Hematopoietic multipotent progenitor cell treated with erythropoietin and hydrocortisone succinate and interleukin-3 and kit ligand, for 6 days (in vitro differentiated cells): Measurements from ENCODE around the gene CLCN3.
"Not testable (repeated sequence)": the region's sequence is repeated elsewhere in the genome, so short reads cannot be mapped to it uniquely, and the experiment has no call there.

Experiments
- DNase-seq: peaks from one replicate; pipeline ENCODE4 v3.0.0-alpha.2; 2015

CLCN3 gene

GRCh38 chr4:169716677-169717076, 96.3 kb downstream of the CLCN3 start:
- DNase-seq: no peak

DNA sequence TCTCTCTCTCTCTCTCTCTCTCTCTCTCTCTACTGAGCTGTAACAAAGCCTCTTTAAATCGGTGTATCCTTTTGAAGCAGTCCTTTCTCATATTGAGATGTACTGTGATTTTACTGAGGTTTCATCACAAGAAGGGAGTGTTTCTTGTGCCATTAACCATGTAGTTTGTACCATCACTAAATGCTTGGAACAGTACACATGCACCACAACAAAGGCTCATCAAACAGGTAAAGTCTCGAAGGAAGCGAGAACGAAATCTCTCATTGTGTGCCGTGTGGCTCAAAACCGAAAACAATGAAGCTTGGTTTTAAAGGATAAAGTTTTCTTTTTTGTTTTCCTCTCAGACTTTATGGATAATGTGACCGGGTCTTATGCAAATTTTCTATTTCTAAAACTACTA, 100.2 kb downstream of the CLCN3 start:
- no peak for DNase-seq

DNA sequence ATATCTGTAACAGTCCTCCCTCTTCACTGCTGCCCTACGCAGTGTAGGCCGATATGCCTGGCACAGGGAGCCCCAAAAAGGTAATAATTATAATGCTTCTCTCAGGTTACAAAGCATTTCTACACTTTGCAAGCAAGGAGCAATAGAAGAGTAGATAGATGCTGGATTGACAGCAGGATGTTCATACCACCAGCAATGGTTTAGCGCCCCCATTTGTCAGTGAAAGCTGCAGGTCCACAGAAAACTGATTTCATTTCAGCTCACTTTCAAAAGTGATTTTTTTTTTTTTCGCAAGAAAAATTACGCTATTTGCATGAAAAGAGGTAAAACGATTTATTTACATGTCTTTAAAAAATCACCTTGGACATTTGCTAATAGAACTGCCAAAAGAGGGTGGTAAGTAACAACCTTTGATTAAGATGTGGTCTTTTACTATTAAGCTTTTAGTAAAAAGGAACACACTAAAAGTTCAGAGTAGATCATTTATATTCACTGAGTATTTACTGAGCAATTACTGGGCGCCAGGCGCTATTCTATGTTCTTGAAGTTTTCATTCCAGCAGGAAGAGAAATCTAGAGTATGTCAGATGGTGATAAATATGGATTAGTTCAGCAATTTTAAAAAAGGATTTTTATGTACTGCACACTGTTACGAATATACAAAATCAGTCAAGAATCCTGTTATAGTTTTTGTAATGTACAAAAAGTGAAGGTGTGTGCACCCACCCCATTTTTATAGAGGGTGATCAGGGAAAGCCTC, 103.0 kb downstream of the CLCN3 start:
- peak; percentile 65 for DNase-seq

DNA sequence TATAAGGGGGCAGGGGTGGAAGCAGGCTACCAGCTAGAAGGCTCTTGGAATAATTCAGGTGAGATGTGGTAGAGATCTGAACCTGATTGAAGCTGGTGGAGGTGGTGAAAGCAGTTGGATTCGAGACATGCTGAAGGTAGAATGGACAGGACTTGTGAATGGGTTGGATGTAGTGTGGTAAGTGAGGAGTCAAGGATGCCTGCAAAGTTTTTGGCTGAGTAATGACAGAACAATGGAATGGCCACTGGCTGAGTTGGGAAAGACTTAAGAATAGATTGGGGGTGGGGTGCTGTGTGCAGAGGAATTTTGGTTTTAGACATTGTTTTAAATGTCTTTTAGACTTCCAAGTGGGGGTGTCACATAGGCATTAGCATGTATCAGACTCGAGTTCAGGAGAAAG, 103.9 kb downstream of the CLCN3 start:
- DNase-seq: no peak

- DNase-seq: no peak
These were observed 107.2 kb downstream of the CLCN3 start for GRCh38 chr4:169727616-169728015.

- no peak for DNase-seq
These were observed 110.2 kb downstream of the CLCN3 start for GRCh38 chr4:169730564-169730963.

GRCh38 chr4:169738604-169739003, 118.2 kb downstream of the CLCN3 start:
- DNase-seq: not testable (repeated sequence)

GRCh38 chr4:169741569-169741968, 121.2 kb downstream of the CLCN3 start:
- peak; percentile 30 for DNase-seq

GRCh38 chr4:169744601-169745000, 124.2 kb downstream of the CLCN3 start:
- no peak for DNase-seq

- no peak for DNase-seq
These were observed 124.9 kb downstream of the CLCN3 start for GRCh38 chr4:169745291-169745690.

- DNase-seq: peak; percentile 19
These were observed 136.7 kb downstream of the CLCN3 start for GRCh38 chr4:169756971-169757574.

DNA sequence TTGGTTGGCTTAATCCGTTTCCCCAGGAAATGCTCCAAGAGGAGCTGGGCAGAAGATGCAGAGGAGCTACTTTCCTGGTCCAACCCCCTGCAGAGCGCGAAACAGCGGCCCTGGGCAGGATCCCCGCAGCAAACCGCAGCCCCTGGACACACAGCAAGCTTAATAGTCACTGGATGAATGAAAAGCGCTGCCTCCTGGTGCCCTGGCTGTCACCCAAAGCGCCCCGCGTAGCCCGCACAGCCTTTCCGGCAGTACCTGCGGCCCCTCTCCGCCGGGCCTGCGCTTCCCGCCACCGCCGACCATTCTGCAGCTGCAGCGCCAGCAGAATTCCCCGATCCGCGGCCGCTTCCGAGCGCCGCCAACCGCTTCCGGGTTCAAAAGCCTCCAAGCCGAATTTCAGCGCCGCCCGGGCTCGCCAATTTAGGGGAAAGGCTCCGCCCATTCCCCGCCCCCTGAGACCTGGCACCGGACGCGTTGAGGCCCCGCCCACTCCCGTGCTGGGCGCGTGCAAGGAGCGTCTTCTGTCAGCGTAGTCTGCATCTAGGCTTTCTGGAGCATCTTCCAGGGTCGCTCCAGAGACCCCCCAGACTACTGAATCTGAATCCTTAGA, 137.3 kb downstream of the CLCN3 start, which contains the start of gene HPF1:
Gene HPF1 (minus strand): TSS at position 370 of the 610 bp plus-strand sequence. CDS start 67 bp downstream, at position 303.
- DNase-seq: peak; percentile 99

- no peak for DNase-seq
These were observed 138.1 kb downstream of the CLCN3 start for GRCh38 chr4:169758401-169758962.

GRCh38 chr4:169761846-169762245, 141.5 kb downstream of the CLCN3 start:
- DNase-seq: no peak

- no peak for DNase-seq
These were observed 145.5 kb downstream of the CLCN3 start for GRCh38 chr4:169765835-169766234.

- DNase-seq: no peak
These were observed 146.4 kb downstream of the CLCN3 start for GRCh38 chr4:169766741-169767140.

DNA sequence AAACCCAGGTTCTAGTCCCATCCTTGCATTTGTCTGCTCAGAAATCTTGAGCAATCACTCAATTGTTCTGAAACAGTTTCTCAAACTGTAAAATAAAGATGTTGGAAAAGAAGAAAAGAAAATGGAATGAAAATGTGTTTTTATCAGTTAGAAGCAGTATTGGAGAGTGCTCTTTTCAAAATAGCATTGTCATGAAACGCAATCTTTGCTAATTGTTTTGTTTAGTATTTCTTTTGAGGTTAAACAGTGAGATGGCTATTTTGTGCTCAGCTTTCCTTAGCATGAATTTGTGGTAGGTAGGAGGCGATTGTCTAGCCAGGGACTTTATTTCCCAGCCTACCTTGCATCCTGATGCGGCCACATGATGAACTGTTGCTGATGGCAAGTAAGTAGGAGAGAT, 148.0 kb downstream of the CLCN3 start:
- DNase-seq: no peak

DNA sequence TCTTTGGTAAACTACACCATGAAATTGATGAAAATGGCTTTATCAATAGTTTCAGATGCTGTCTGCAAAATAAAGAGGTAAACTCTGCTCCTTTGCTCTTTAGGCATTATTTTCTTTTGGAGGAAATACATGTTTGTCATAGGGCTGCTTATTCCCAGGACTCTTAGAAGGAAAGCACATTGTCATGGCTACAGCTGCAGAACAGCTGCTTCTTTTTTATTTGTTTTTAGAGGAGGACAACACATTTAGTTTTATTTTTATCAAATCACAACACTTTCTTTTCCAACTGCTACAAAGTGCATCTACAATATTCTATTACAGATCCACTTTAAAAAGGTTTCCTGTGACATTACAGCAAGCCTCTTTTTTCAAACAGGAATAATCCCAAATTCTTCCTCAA, 150.0 kb downstream of the CLCN3 start:
- DNase-seq: no peak

- DNase-seq: not testable (repeated sequence)
These were observed 151.2 kb downstream of the CLCN3 start for GRCh38 chr4:169771556-169772080.
